HEK293 (cell line): Measurements from ENCODE around the gene ATP6V1F.

Experiments used
- CTCF ChIA-PET: fragments of 350-600 bp; formaldehyde crosslinking; extraction: SDS; loops from one replicate; lab custom pipeline; 2021; ENCODE audit warnings: antibody characterized with exemption; lab: Yijun Ruan, JAX
- POLR2A ChIA-PET: fragments of 300-600 bp; formaldehyde crosslinking; extraction: SDS; loops from one replicate; lab custom pipeline; 2020; ENCODE audit warnings: antibody characterized with exemption, inconsistent platforms; lab: Yijun Ruan, JAX
- H3K27ac ChIP-seq: fragments of 200-500 bp; sonication (Bioruptor generic); 2 replicates; pipeline ENCODE4 v1.5.1; 2014; ENCODE audit warnings: low read depth, low read length, control low read depth, inconsistent platforms; ENCODE audit errors: extremely low read depth
- H3K36me3 ChIP-seq, 2 experiments: fragments of 200-500 bp in 1 of 2; sonication (Bioruptor generic) in 1 of 2; 1 replicate in 1 of 2; 2 replicates in 1 of 2; pipeline ENCODE4 v1.5.1; 2014 to 2017; ENCODE audit warnings: inconsistent platforms in 2 of 2, low read length in 2 of 2; ENCODE audit not compliant: control insufficient read depth in 2 of 2, insufficient read depth in 1 of 2
- H3K4me1 ChIP-seq: fragments of 200-500 bp; sonication (Bioruptor generic); 2 replicates; pipeline ENCODE4 v1.5.1; 2014; ENCODE audit warnings: mild to moderate bottlenecking, low read length, inconsistent platforms; ENCODE audit not compliant: control insufficient read depth, insufficient read depth
- H3K4me3 ChIP-seq: 2 replicates; pipeline ENCODE4 v1.5.1; 2011; ENCODE audit warnings: low read depth, mild to moderate bottlenecking, control low read depth, low read length, moderate library complexity
- H3K9me3 ChIP-seq: fragments of 200-500 bp; sonication (Bioruptor generic); 2 replicates; pipeline ENCODE4 v1.5.1; 2014; ENCODE audit warnings: low read depth, low read length, inconsistent platforms; ENCODE audit not compliant: control insufficient read depth, insufficient read depth
- ATF2 ChIP-seq: fragments of 450-650 bp; formaldehyde crosslinking; IDR thresholded peaks from 2 replicates; pipeline ENCODE4 v1.5.1; 2016; ENCODE audit warnings: missing biosample characterization, missing genetic modification characterization, low read depth
- MYNN ChIP-seq: fragments of 450-650 bp; formaldehyde crosslinking; IDR thresholded peaks from 2 replicates; pipeline ENCODE4 v1.5.1; 2016; ENCODE audit warnings: missing biosample characterization, missing genetic modification characterization, borderline replicate concordance
- PRDM2 ChIP-seq: fragments of 450-650 bp; formaldehyde crosslinking; IDR thresholded peaks from 2 replicates; pipeline ENCODE4 v1.5.1; 2016; ENCODE audit warnings: missing biosample characterization, missing genetic modification characterization, borderline replicate concordance
- ZBTB20 ChIP-seq: fragments of 450-650 bp; formaldehyde crosslinking; IDR thresholded peaks from 2 replicates; pipeline ENCODE4 v1.5.1; 2016; ENCODE audit warnings: missing biosample characterization, missing genetic modification characterization
- ZNF146 ChIP-seq: fragments of 450-650 bp; formaldehyde crosslinking; IDR thresholded peaks from 2 replicates; pipeline ENCODE4 v1.5.1; 2016; ENCODE audit warnings: missing biosample characterization, missing genetic modification characterization
- ZNF148 ChIP-seq: fragments of 450-650 bp; formaldehyde crosslinking; IDR thresholded peaks from 2 replicates; pipeline ENCODE4 v1.5.0; 2017; ENCODE audit warnings: missing biosample characterization, missing genetic modification characterization, borderline replicate concordance
- ZNF202 ChIP-seq: fragments of 450-650 bp; formaldehyde crosslinking; IDR thresholded peaks from 2 replicates; pipeline ENCODE4 v1.5.1; 2016; ENCODE audit warnings: missing biosample characterization, missing genetic modification characterization, borderline replicate concordance
- ZNF48 ChIP-seq: fragments of 450-650 bp; formaldehyde crosslinking; IDR thresholded peaks from 2 replicates; pipeline ENCODE4 v1.5.1; 2016; ENCODE audit warnings: missing biosample characterization, missing genetic modification characterization
- ZNF558 ChIP-seq: fragments of 450-650 bp; formaldehyde crosslinking; IDR thresholded peaks from 2 replicates; pipeline ENCODE4 v1.5.1; 2016; ENCODE audit warnings: missing biosample characterization, missing genetic modification characterization
- ZNF610 ChIP-seq: fragments of 450-650 bp; formaldehyde crosslinking; IDR thresholded peaks from 2 replicates; pipeline ENCODE4 v1.5.1; 2016; ENCODE audit warnings: missing biosample characterization, missing genetic modification characterization, borderline replicate concordance
- ZNF621 ChIP-seq: fragments of 450-650 bp; formaldehyde crosslinking; IDR thresholded peaks from 2 replicates; pipeline ENCODE4 v1.5.1; 2017; ENCODE audit warnings: missing biosample characterization, missing genetic modification characterization
- ZNF777 ChIP-seq: fragments of 450-650 bp; formaldehyde crosslinking; IDR thresholded peaks from 2 replicates; pipeline ENCODE4 v1.5.1; 2017; ENCODE audit warnings: missing biosample characterization, missing genetic modification characterization, borderline replicate concordance
- ZNF792 ChIP-seq: fragments of 450-650 bp; formaldehyde crosslinking; IDR thresholded peaks from 2 replicates; pipeline ENCODE4 v1.5.1; 2016; ENCODE audit warnings: missing biosample characterization, missing genetic modification characterization
- ZSCAN23 ChIP-seq: fragments of 450-650 bp; formaldehyde crosslinking; IDR thresholded peaks from 2 replicates; pipeline ENCODE4 v1.5.1; 2016; ENCODE audit warnings: missing biosample characterization, missing genetic modification characterization
- ZSCAN30 ChIP-seq: fragments of 450-650 bp; IDR thresholded peaks from 2 replicates; pipeline ENCODE4 v1.5.1; 2018; ENCODE audit warnings: missing biosample characterization, mild to moderate bottlenecking, missing genetic modification characterization, moderate library complexity
- TF ChIP-seq, protein P1 (sequence below): fragments of 450-650 bp; formaldehyde crosslinking; IDR thresholded peaks from 2 replicates; pipeline ENCODE4 v1.5.1; 2016; ENCODE audit warnings: missing biosample characterization, missing genetic modification characterization
- TF ChIP-seq, protein P2 (sequence below): fragments of 450-650 bp; formaldehyde crosslinking; IDR thresholded peaks from 2 replicates; pipeline ENCODE4 v1.5.1; 2017; ENCODE audit warnings: missing biosample characterization, missing genetic modification characterization

Gene ATP6V1F

GRCh38 chr7:128887169-128888038, 24.7 kb downstream of the ATP6V1F start (continued):
- TF ChIP-seq PRDM2 (tag by site-specific recombination), result no peak
- TF ChIP-seq, protein P1, sequence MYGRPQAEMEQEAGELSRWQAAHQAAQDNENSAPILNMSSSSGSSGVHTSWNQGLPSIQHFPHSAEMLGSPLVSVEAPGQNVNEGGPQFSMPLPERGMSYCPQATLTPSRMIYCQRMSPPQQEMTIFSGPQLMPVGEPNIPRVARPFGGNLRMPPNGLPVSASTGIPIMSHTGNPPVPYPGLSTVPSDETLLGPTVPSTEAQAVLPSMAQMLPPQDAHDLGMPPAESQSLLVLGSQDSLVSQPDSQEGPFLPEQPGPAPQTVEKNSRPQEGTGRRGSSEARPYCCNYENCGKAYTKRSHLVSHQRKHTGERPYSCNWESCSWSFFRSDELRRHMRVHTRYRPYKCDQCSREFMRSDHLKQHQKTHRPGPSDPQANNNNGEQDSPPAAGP (tag by site-specific recombination), result no peak
- no peak for TF ChIP-seq ZBTB20 (tag by site-specific recombination)
- TF ChIP-seq ZSCAN23 (tag by site-specific recombination), result no peak
- no peak for TF ChIP-seq ZNF202
- TF ChIP-seq ZNF558, result no peak
- no peak for TF ChIP-seq ZNF610 (tag by site-specific recombination)
- no peak; the same call in 1 of the 2 replicates for TF ChIP-seq MYNN (tag by site-specific recombination)
- no peak for TF ChIP-seq ZNF792 (tag by site-specific recombination)
- no peak for TF ChIP-seq ZNF777
- no peak; the same call in 1 of the 2 replicates for TF ChIP-seq ZNF148 (tag by site-specific recombination)
- TF ChIP-seq ZNF146 (tag by site-specific recombination), result peak; percentile 2; the same call in 1 of the 2 replicates
- no peak for TF ChIP-seq ZNF48 (tag by site-specific recombination)

GRCh38 chr7:128888039-128888755, 25.5 kb downstream of the ATP6V1F start:
- H3K4me3 ChIP-seq, result no peak overlapping the region
- CTCF ChIA-PET, result interaction anchor here (0.6 kb wide), 2 partner anchors 16 to 414 kb away, joined by 4 read pairs; no protein-coding TSS in a partner anchor
- POLR2A ChIA-PET, result no interaction called here
- H3K36me3 ChIP-seq, result no peaks in the 10 kb centered on the region
- H3K9me3 ChIP-seq, result no peaks in the 10 kb centered on the region
- no peaks in the 10 kb centered on the region for H3K4me1 ChIP-seq
- H3K27ac ChIP-seq, result no peak overlapping the region
- TF ChIP-seq, protein P2, sequence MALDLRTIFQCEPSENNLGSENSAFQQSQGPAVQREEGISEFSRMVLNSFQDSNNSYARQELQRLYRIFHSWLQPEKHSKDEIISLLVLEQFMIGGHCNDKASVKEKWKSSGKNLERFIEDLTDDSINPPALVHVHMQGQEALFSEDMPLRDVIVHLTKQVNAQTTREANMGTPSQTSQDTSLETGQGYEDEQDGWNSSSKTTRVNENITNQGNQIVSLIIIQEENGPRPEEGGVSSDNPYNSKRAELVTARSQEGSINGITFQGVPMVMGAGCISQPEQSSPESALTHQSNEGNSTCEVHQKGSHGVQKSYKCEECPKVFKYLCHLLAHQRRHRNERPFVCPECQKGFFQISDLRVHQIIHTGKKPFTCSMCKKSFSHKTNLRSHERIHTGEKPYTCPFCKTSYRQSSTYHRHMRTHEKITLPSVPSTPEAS (tag by site-specific recombination), result peak; percentile 77
- TF ChIP-seq ZNF146 (tag by site-specific recombination), result 0 out of 2 replicates have a peak, but pooled peaks have one; percentile 2
- TF ChIP-seq ZNF621 (tag by site-specific recombination), result peak; percentile 78; the same call in 1 of the 2 replicates
- TF ChIP-seq ZSCAN30 (tag by site-specific recombination), result no peak
- TF ChIP-seq ATF2 (tag by site-specific recombination), result no peak
